Adipocyte (in vitro differentiated cells): ENCODE results near the gene KLF16.
A peak's percentile ranks its signal among the peaks of the same experiment; 100 is the strongest.

Experiments used
- DNase-seq: peaks from one replicate; pipeline ENCODE4 v3.0.0-alpha.2; 2015; ENCODE audit warnings: low read depth
- H3K27me3 ChIP-seq: replicated peaks from 2 replicates; pipeline ENCODE4 v1.7.0; 2013; ENCODE audit warnings: mild to moderate bottlenecking, low read length, moderate library complexity; ENCODE audit not compliant: control insufficient read depth, insufficient read depth
- H3K36me3 ChIP-seq: 2 replicates; pipeline ENCODE4 v1.7.0; 2013; ENCODE audit warnings: low read length, mild to moderate bottlenecking, moderate library complexity; ENCODE audit not compliant: control insufficient read depth, insufficient read depth, severe bottlenecking
- H3K4me1 ChIP-seq: 2 replicates; pipeline ENCODE4 v1.7.0; 2013; ENCODE audit warnings: mild to moderate bottlenecking, low read length, moderate library complexity; ENCODE audit not compliant: control insufficient read depth, insufficient read depth
- H3K4me3 ChIP-seq: 2 replicates; pipeline ENCODE4 v1.7.0; 2013; ENCODE audit warnings: mild to moderate bottlenecking, low read length, moderate library complexity
- H3K9ac ChIP-seq: 2 replicates; pipeline ENCODE4 v1.7.0; 2013; ENCODE audit warnings: mild to moderate bottlenecking, low read length, moderate library complexity
- H3K9me3 ChIP-seq: 2 replicates; pipeline ENCODE4 v1.7.0; 2013; ENCODE audit warnings: mild to moderate bottlenecking, low read length, moderate library complexity; ENCODE audit not compliant: control insufficient read depth

Gene KLF16

GRCh38 chr19:1863328-1863637 is at the start of gene KLF16:
TSS of gene KLF16 (minus strand) at chr19:1863579. CDS start at chr19:1863497, 82 bp downstream.
- DNase-seq, result no peak
- Histone ChIP-seq H3K9me3 (no peaks in the 10 kb centered on the region), H3K27me3 (no peaks in the 10 kb centered on the region), H3K4me1 (peaks cover 18% of the 10 kb centered on the region), H3K9ac (peak within 1 kb of the TSS; percentile 89), H3K4me3 (peak within 1 kb of the TSS; percentile 86), H3K36me3 (no peaks in the 10 kb centered on the region)

- peaks cover 12% of the 10 kb centered on the region for H3K4me1 ChIP-seq
- no peak overlapping the region for H3K9ac ChIP-seq
These were observed 49.6 kb upstream of the KLF16 start for GRCh38 chr19:1912760-1913505.

GRCh38 chr19:1911995-1912394 is 48.6 kb upstream of the KLF16 start:
- DNase-seq, result no peak
- Histone ChIP-seq H3K9ac (no peak overlapping the region), H3K4me3 (no peak overlapping the region), H3K4me1 (peaks cover 12% of the 10 kb centered on the region), H3K36me3 (peaks cover 15% of the 10 kb centered on the region), H3K27me3 (no peaks in the 10 kb centered on the region), H3K9me3 (no peaks in the 10 kb centered on the region)

More at GRCh38 chr19:1912760-1913505, 49.6 kb upstream of the KLF16 start:
- H3K9me3 ChIP-seq, result no peaks in the 10 kb centered on the region
- H3K27me3 ChIP-seq, result no peaks in the 10 kb centered on the region
- no peak for DNase-seq
- H3K4me3 ChIP-seq, result no peak overlapping the region
- peaks cover 16% of the 10 kb centered on the region for H3K36me3 ChIP-seq

- Histone ChIP-seq H3K9ac (no peak overlapping the region), H3K27me3 (no peaks in the 10 kb centered on the region), H3K4me1 (peaks cover 13% of the 10 kb centered on the region), H3K4me3 (no peak overlapping the region), H3K9me3 (no peaks in the 10 kb centered on the region), H3K36me3 (peaks cover 15% of the 10 kb centered on the region)
- no peak for DNase-seq
These were observed 47.7 kb upstream of the KLF16 start for GRCh38 chr19:1911098-1911497.

- Histone ChIP-seq H3K9me3 (no peaks in the 10 kb centered on the region), H3K4me3 (no peak overlapping the region), H3K36me3 (peaks cover 13% of the 10 kb centered on the region), H3K9ac (no peak overlapping the region), H3K4me1 (peaks cover 17% of the 10 kb centered on the region), H3K27me3 (no peaks in the 10 kb centered on the region)
- DNase-seq, result peak; percentile 26
These were observed 46.8 kb upstream of the KLF16 start for GRCh38 chr19:1910177-1910576.

GRCh38 chr19:1909761-1910080 is 46.3 kb upstream of the KLF16 start:
- Histone ChIP-seq H3K36me3 (peaks cover 10% of the 10 kb centered on the region), H3K9ac (peak overlapping the region; percentile 34), H3K4me3 (no peak overlapping the region), H3K9me3 (no peaks in the 10 kb centered on the region), H3K27me3 (no peaks in the 10 kb centered on the region), H3K4me1 (peaks cover 19% of the 10 kb centered on the region)
- DNase-seq, result no peak

GRCh38 chr19:1908364-1908678 is 44.9 kb upstream of the KLF16 start:
- Histone ChIP-seq H3K27me3 (no peaks in the 10 kb centered on the region), H3K9me3 (no peaks in the 10 kb centered on the region), H3K4me3 (no peak overlapping the region), H3K36me3 (peaks cover 7% of the 10 kb centered on the region), H3K4me1 (peaks cover 21% of the 10 kb centered on the region), H3K9ac (no peak overlapping the region)
- no peak for DNase-seq

- no peak overlapping the region for H3K4me3 ChIP-seq
- H3K27me3 ChIP-seq, result no peaks in the 10 kb centered on the region
- DNase-seq, result no peak
These were observed 44.4 kb upstream of the KLF16 start for GRCh38 chr19:1907563-1908363.

GRCh38 chr19:1906985-1907562 is 43.7 kb upstream of the KLF16 start:
- no peak for DNase-seq
- Histone ChIP-seq H3K9ac (no peak overlapping the region), H3K9me3 (no peaks in the 10 kb centered on the region), H3K27me3 (no peaks in the 10 kb centered on the region), H3K4me3 (no peak overlapping the region), H3K36me3 (no peaks in the 10 kb centered on the region), H3K4me1 (peaks cover 21% of the 10 kb centered on the region)

More at GRCh38 chr19:1907563-1908363, 44.4 kb upstream of the KLF16 start:
- Histone ChIP-seq H3K4me1 (peaks cover 21% of the 10 kb centered on the region), H3K9me3 (no peaks in the 10 kb centered on the region), H3K36me3 (peaks cover 2% of the 10 kb centered on the region), H3K9ac (no peak overlapping the region)

GRCh38 chr19:1905863-1906375 is 42.5 kb upstream of the KLF16 start:
- Histone ChIP-seq H3K9me3 (no peaks in the 10 kb centered on the region), H3K4me3 (peak overlapping the region; percentile 88), H3K9ac (peak overlapping the region; percentile 89), H3K27me3 (no peaks in the 10 kb centered on the region), H3K36me3 (no peaks in the 10 kb centered on the region), H3K4me1 (peaks cover 21% of the 10 kb centered on the region)
- no peak for DNase-seq

GRCh38 chr19:1905110-1905862 is 41.9 kb upstream of the KLF16 start, which contains the start of the genes ADAT3 and SCAMP4:
TSS of gene ADAT3 (plus strand) at chr19:1905399. CDS start at chr19:1912048, 6,649 bp downstream.
TSS of gene SCAMP4 (plus strand) at chr19:1905399. CDS start at chr19:1915020, 9,621 bp downstream.
- Histone ChIP-seq H3K9ac (peak within 1 kb of the TSS; percentile 89), H3K4me1 (peaks cover 19% of the 10 kb centered on the region), H3K4me3 (peak within 1 kb of the TSS; percentile 88), H3K9me3 (no peaks in the 10 kb centered on the region), H3K36me3 (no peaks in the 10 kb centered on the region), H3K27me3 (no peaks in the 10 kb centered on the region)
- peak; percentile 99 for DNase-seq
